ENCODE results near the gene KLHL2.

Gene KLHL2

GRCh38 chr4:165288226-165288625, 80.9 kb downstream of the KLHL2 start:
- in situ Hi-C loops (cut with HindIII; ENCODE audit: low sequenced_read_pairs) = no loop called here

GRCh38 chr4:165288639-165289422, 81.5 kb downstream of the KLHL2 start:
- in situ Hi-C loops (cut with HindIII; ENCODE audit: low sequenced_read_pairs) = no loop called here

DNA sequence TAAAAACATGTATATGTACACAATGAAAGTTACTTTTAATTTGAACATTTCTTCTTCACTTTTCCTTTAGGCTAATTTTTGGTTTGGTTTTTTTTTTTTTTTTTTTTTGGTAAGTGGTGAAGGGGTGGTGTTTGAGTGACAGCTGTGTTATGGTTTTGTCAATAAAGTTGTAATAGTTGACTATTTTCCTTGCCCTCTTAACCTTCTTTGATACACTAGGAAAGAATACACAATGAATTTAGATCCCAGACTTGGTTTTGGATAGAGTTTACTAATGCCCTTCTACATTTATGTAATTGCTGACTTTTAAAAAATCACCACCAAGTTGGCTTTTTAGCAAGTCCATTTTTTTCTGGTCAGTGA, 82.0 kb downstream of the KLHL2 start:
- in situ Hi-C loops (cut with HindIII; ENCODE audit: low sequenced_read_pairs) = no loop called here

GRCh38 chr4:165293061-165293460, 85.7 kb downstream of the KLHL2 start:
- in situ Hi-C loops (cut with HindIII; ENCODE audit: low sequenced_read_pairs) = no loop called here

DNA sequence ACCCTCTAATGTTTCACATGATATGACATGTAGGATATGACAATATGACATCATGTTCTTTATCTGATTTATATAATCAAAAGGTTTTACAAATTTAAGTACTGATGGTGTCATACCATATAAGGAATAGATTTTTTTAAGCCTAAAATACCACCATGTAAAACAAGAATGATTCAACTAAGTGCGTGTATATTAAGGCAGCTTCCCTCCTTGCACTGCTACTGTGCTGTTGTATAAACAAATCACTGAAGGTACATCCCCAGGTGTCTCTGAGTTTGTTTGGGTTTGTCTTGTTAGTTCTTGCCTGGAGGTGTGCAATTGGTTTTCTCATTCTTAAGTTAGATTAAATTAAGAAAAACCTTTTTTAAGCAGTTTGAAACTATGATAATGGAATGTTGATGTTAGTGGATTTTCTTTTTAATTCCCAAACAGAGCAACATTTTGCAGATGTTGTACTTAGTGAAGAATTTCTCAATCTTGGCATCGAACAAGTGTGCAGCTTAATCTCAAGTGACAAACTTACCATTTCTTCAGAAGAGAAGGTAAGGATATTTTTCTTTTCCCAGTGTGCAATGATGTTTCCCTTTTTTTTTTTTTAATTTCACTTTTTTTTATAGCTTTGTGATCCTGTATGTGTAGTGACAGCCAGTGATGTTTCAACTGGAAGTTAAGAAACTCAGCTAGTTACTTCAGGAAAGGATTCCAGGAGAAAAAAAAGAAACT, 86.7 kb downstream of the KLHL2 start:
- in situ Hi-C loops (cut with HindIII; ENCODE audit: low sequenced_read_pairs) = no loop called here

DNA sequence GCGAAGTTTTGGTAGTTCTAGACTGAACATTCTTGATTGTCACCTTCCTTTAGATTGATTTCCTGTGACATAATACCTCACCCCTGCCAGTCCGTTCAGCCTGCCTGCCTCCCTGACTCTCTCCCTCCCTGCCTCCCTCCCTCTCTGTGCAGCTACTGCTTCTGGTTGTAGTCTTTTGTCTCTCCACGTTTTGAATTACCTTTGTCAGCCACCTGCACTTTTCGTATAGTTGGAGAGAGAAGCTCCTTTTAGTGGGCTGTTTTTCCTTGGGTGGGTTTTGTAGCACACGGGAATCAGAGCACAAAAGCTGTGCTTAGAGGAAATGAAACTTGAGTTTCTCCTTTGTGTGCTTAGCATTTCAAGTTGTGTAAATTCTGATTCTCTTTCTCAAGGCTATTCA, 87.5 kb downstream of the KLHL2 start:
- in situ Hi-C loops (cut with HindIII; ENCODE audit: low sequenced_read_pairs) = no loop called here

DNA sequence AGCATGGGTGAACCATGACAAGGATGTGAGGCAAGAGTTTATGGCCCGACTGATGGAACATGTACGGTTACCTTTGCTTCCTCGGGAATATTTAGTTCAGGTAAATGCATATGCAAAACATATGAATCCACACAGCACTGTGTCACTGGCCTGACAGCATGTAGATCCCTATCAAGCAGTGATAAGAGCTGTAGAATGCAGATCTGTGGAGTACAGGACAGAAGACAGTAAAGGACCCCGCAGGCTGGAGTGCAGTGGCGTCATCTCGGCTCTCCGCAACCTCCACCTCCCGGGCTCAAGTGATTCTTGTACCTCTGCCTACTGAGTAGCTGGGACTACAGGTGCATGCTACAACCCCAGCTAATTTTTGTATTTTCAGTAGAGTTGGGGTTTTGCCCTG, 90.3 kb downstream of the KLHL2 start:
- in situ Hi-C loops (cut with HindIII; ENCODE audit: low sequenced_read_pairs) = no loop called here

DNA sequence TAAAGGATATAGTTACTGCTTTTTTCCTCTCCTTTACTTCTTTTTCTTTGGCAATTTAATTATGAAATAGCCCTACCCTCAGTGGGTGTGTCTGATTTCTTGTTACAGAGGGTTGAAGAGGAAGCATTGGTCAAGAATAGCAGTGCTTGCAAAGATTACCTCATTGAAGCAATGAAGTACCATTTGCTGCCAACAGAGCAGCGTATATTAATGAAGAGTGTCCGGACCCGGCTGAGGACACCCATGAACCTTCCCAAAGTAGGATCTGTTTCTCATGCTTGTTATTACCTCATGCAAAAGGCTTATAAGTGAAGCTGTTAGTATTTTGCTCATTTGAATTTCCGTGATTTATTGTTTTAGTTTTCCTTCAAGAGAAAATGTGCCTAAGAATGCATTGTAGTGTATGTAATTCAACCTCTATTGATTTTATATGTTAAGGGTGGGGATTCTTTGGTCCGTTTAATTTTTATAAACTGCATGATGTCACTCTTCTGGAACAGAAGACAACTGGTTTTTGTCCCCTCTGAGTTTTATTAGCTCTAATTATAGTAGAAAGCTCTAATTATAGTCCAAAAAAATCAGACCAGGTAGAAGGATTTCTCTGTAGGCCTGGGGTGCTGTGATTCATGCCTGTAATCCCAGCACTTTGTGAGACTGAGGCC, 92.2 kb downstream of the KLHL2 start:
- in situ Hi-C loops (cut with HindIII; ENCODE audit: low sequenced_read_pairs) = no loop called here

- in situ Hi-C loops (cut with HindIII; ENCODE audit: low sequenced_read_pairs) = no loop called here
Measured at GRCh38 chr4:165301833-165302232, 94.5 kb downstream of the KLHL2 start.

- in situ Hi-C loops (cut with HindIII; ENCODE audit: low sequenced_read_pairs) = no loop called here
Measured at GRCh38 chr4:165302658-165303057, 95.3 kb downstream of the KLHL2 start.

DNA sequence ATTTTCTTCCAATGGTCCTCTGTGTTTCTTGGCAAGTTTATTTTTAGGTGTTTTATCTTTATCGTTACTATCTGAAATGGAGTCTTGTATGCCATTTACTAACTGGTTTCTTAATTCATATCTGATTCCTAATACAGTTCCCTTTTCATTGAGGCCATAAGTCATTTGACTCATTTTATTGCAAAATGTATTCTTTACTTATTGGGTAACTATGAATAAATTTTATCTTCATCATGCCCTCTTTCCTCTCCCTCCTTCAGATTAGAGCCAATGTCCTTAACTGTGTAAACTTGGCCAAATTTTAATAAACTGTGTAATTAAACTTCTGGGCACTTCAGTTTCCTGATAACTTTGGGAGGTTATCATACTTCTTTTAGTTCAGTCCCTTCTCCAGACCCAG, 100.8 kb downstream of the KLHL2 start:
- in situ Hi-C loops (cut with HindIII; ENCODE audit: low sequenced_read_pairs) = no loop called here

- in situ Hi-C loops (cut with HindIII; ENCODE audit: low sequenced_read_pairs) = no loop called here
Measured at GRCh38 chr4:165308606-165309005, 101.2 kb downstream of the KLHL2 start.

- in situ Hi-C loops (cut with HindIII; ENCODE audit: low sequenced_read_pairs) = no loop called here
Measured at GRCh38 chr4:165309456-165309855, 102.1 kb downstream of the KLHL2 start.

DNA sequence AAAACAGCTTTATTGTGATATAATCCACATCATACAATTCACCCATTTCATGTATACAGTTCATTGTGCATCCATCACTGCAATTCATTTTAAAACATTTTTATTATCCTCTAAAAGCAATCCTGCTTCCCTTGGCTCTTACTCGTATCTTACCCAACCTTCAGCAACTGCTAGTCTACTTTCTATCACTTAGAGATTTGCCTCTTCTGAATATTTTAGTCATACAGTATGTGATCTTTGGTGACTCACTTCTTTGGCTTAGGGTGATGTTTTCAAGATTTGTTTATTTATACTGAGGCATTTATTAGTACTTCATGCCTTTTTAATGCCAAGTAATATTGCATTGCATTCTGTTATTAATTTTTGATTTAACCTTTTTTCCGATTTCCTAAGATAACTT, 105.1 kb downstream of the KLHL2 start:
- in situ Hi-C loops (cut with HindIII; ENCODE audit: low sequenced_read_pairs) = no loop called here

GRCh38 chr4:165319030-165319429, 111.7 kb downstream of the KLHL2 start:
- in situ Hi-C loops (cut with HindIII; ENCODE audit: low sequenced_read_pairs) = no loop called here

- in situ Hi-C loops (cut with HindIII; ENCODE audit: low sequenced_read_pairs) = no loop called here
Measured at GRCh38 chr4:165319509-165319908, 112.1 kb downstream of the KLHL2 start.

DNA sequence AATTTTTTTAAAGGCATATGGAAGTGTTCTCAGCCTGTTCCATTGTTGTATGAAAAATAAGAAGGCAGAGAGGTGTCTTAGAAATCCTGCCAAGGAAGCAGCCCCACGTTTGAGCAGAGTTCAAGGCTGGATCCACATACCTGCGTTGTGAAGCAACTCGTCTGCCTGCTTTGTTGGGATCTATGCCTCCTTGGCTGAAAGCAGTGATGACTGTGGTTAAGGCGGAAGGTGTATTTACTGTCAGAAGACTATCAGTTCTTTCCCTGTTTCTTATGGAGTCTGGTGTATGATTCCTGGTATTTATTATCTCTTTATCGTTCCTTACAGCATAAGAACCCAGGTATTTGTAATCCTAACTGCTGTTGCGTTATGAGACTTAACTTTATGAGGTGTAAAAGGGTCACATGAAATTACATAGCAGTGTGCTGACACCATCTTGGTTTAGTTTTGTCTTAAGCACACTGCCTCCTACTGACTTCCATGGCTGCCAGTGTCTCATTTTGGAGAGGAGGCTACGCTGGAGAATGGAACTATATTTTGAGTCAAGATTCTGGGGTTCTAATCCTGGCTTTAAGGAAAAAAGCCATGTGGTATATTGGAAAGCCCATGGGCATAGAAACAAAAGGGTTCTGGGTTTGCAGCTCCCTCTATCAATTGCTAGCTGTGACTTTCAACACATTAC, 117.0 kb downstream of the KLHL2 start:
- in situ Hi-C loops (cut with HindIII; ENCODE audit: low sequenced_read_pairs) = no loop called here

GRCh38 chr4:165324918-165325304, 117.5 kb downstream of the KLHL2 start:
- in situ Hi-C loops (cut with HindIII; ENCODE audit: low sequenced_read_pairs) = no loop called here

- in situ Hi-C loops (cut with HindIII; ENCODE audit: low sequenced_read_pairs) = no loop called here
Measured at GRCh38 chr4:165325732-165326512, 118.6 kb downstream of the KLHL2 start.

DNA sequence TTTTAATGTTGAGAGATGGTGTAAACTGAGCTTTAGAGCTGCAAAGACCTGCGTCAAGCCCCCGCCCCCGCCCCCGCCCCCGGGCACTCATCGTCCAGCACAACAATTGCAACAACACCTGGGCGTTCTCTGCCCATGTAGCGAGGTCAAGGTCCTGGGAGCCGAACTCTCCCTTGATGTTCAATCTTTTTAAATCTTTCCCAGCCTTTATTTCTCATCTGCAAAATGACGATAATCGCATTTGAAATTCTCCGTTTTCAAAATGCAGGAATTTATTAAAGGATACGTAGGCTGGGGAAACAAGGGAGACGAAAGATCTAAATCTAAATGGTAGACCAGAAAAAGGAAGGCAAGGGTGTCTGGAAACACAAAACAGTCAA, 119.5 kb downstream of the KLHL2 start:
- in situ Hi-C loops (cut with HindIII; ENCODE audit: low sequenced_read_pairs) = no loop called here
